DOHH2 (cell line): ENCODE data around the gene TIMM23.
"Not testable (repeated sequence)": the region's sequence is repeated elsewhere in the genome, so short reads cannot be mapped to it uniquely, and the experiment has no call there.

Source experiments
- H3F3A ChIP-seq: fragments of 200-600 bp; sonication (generic), shearing (Covaris generic); 2 replicates; pipeline ENCODE4 v1.6.0; 2016; ENCODE audit warnings: antibody characterized with exemption, mild to moderate bottlenecking; ENCODE audit not compliant: control insufficient read depth, insufficient read depth
- H3K27ac ChIP-seq: fragments of 200-600 bp; sonication (generic); 2 replicates; pipeline ENCODE4 v1.5.1; 2014; ENCODE audit warnings: low read depth, mild to moderate bottlenecking, low read length, moderate library complexity
- H3K27me3 ChIP-seq: fragments of 200-600 bp; sonication (generic); 2 replicates; pipeline ENCODE4 v1.6.1; 2014; ENCODE audit warnings: mild to moderate bottlenecking, low read length, mixed read lengths; ENCODE audit not compliant: control insufficient read depth
- H3K36me3 ChIP-seq: fragments of 200-600 bp; sonication (generic); 2 replicates; pipeline ENCODE4 v1.6.1; 2014; ENCODE audit warnings: mild to moderate bottlenecking, low read length, moderate library complexity, mixed read lengths; ENCODE audit not compliant: control insufficient read depth
- H3K4me1 ChIP-seq: fragments of 200-600 bp; sonication (generic); 2 replicates; pipeline ENCODE4 v1.6.1; 2014; ENCODE audit warnings: mild to moderate bottlenecking, low read length, mixed read lengths; ENCODE audit not compliant: control insufficient read depth
- H3K4me2 ChIP-seq: fragments of 200-600 bp; sonication (generic); 2 replicates; pipeline ENCODE4 v1.6.0; 2014; ENCODE audit warnings: mild to moderate bottlenecking, low read length, moderate library complexity
- H3K4me3 ChIP-seq: fragments of 200-600 bp; sonication (generic); 2 replicates; pipeline ENCODE4 v1.5.1; 2014; ENCODE audit warnings: mild to moderate bottlenecking, low read length, mixed read lengths
- H3K79me2 ChIP-seq: fragments of 200-600 bp; sonication (generic); 2 replicates; pipeline ENCODE4 v1.6.1; 2014; ENCODE audit warnings: mild to moderate bottlenecking, low read length, mixed read lengths; ENCODE audit not compliant: control insufficient read depth
- H3K9me2 ChIP-seq: fragments of 200-600 bp; sonication (generic); replicated peaks from 2 replicates; pipeline ENCODE4 v1.6.1; 2014; ENCODE audit warnings: mild to moderate bottlenecking, low read length, mixed read lengths; ENCODE audit not compliant: control insufficient read depth
- H3K9me3 ChIP-seq: fragments of 200-600 bp; sonication (generic); 2 replicates; pipeline ENCODE4 v1.6.1; 2014; ENCODE audit warnings: antibody characterized with exemption, low read length, mixed read lengths; ENCODE audit not compliant: control insufficient read depth, insufficient read depth
- H4K20me1 ChIP-seq: fragments of 200-600 bp; sonication (generic); 2 replicates; pipeline ENCODE4 v1.6.0; 2014; ENCODE audit warnings: low read depth, mild to moderate bottlenecking, antibody characterized with exemption, low read length, moderate library complexity; ENCODE audit not compliant: control insufficient read depth, insufficient read depth
- EZH2phosphoT487 ChIP-seq: fragments of 200-600 bp; sonication (generic); IDR thresholded peaks from 2 replicates; pipeline ENCODE4 v1.6.1; 2017; ENCODE audit warnings: borderline replicate concordance, mild to moderate bottlenecking, antibody characterized with exemption, low read length, moderate library complexity, mixed read lengths
- TF ChIP-seq, protein P1 (sequence below): fragments of 200-600 bp; sonication (generic); IDR thresholded peaks from one replicate; pipeline ENCODE4 v1.5.1; 2014; ENCODE audit warnings: antibody characterized with exemption, mild to moderate bottlenecking, low read depth, low read length; ENCODE audit not compliant: poor library complexity, severe bottlenecking

Gene TIMM23

DNA sequence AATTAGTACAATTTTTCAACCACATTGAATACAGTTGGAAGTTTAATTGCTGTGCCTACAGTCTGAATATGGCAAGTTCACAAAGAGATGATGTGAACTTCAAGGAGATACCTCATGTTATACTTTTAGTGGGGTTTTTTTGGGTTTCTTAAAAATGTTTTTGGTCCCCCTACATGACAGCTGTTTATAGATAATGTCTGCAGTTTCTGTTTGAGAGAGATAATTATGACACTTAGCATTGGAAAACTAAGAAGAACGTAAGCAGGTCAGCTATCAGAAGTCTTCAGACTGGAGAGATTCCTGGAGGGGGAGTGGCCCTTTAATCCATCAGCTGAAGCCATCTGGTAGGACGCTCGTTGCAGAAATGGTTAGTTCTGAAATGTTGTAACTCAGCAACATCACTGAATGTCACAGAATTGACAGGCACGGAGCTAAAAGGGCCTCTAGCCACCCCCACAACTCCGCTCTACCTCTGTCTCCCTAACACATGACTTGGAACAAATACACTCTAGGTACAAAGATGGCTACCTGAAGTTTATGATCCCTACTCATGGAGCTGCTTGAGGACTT, 29.0 kb downstream of the TIMM23 start:
- no peaks in the 10 kb centered on the region for H3K4me1 ChIP-seq
- no peak overlapping the region for H3K4me2 ChIP-seq
- H3K27ac ChIP-seq, result no peak overlapping the region
- peaks cover 3% of the 10 kb centered on the region for H3K79me2 ChIP-seq
- no peaks in the 10 kb centered on the region for H3K9me3 ChIP-seq
- TF ChIP-seq, protein P1, sequence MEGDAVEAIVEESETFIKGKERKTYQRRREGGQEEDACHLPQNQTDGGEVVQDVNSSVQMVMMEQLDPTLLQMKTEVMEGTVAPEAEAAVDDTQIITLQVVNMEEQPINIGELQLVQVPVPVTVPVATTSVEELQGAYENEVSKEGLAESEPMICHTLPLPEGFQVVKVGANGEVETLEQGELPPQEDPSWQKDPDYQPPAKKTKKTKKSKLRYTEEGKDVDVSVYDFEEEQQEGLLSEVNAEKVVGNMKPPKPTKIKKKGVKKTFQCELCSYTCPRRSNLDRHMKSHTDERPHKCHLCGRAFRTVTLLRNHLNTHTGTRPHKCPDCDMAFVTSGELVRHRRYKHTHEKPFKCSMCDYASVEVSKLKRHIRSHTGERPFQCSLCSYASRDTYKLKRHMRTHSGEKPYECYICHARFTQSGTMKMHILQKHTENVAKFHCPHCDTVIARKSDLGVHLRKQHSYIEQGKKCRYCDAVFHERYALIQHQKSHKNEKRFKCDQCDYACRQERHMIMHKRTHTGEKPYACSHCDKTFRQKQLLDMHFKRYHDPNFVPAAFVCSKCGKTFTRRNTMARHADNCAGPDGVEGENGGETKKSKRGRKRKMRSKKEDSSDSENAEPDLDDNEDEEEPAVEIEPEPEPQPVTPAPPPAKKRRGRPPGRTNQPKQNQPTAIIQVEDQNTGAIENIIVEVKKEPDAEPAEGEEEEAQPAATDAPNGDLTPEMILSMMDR, result no peak
- no peak for TF ChIP-seq EZH2phosphoT487
- H3K9me2 ChIP-seq, result no peaks in the 10 kb centered on the region
- H3K27me3 ChIP-seq, result no peaks in the 10 kb centered on the region
- no peak overlapping the region for H3K4me3 ChIP-seq
- no peaks in the 10 kb centered on the region for H4K20me1 ChIP-seq
- peaks cover 86% of the 10 kb centered on the region for H3K36me3 ChIP-seq
- peaks cover 16% of the 10 kb centered on the region; the same call in 1 of the 2 replicates for H3F3A ChIP-seq

DNA sequence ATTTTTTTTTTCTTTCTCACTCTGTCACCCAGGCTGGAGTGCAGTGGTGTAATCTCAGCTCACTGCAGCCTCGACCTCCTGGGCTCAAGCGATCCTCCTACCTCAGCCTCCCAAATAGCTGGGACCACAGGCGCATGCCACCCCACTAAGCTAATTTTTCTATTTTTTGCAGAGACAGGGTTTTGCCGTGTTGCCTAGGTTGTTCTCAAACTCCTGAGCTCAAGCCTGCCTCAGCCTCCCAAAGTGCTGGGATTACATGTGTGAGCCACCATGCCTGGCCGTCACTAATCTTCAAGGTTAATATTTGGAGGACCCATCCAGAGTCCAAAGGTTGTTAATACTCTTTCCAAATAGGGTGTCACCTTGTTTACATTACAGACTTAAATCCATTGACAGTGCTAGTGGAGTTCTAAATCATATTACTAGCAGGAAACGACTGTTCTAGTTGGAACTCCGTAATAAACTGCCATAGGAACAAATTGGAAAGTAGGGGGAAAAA, 29.9 kb downstream of the TIMM23 start:
- not testable (repeated sequence) for H3K27me3 ChIP-seq, H3K79me2 ChIP-seq, H3K4me3 ChIP-seq, H3K27ac ChIP-seq, H4K20me1 ChIP-seq, H3K4me1 ChIP-seq, H3K9me3 ChIP-seq, H3K4me2 ChIP-seq, H3K9me2 ChIP-seq
- H3F3A ChIP-seq, result peaks cover 24% of the 10 kb centered on the region; the same call in 1 of the 2 replicates
- peaks cover 93% of the 10 kb centered on the region for H3K36me3 ChIP-seq

DNA sequence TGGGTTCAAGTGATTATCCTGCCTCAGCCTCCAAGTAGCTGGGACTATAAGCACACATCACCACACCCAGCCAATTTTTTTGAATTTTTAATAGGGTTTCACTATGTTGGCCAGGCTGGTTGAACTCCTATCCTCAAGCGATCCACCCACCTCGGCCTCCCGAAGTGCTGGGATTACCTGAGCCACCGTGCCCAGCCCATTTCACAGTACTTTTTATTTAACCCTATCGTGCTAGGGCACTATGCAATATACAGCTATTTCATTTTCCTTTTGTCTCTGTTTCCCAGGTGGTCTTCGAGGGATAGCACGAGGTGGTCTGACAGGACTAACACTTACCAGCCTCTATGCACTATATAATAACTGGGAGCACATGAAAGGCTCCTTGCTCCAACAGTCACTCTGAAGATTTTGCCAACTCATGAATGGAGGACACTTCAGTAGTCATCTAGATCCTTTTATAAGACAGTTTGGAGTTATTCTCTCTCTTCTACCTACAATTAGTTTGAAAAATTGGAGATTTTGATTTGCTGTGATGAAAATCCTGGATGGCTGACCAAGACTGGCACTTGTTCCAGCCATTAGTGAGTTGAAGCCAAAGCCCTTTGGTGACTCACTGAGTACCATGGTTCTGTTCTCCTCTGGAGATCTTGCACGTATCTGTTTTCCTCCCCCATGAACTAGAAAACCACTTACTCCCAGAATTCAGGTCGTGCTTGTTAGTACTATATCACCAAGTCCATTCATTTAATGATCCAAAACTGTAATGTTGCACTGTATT, 30.8 kb downstream of the TIMM23 start:
- H3K36me3 ChIP-seq, result peaks cover 93% of the 10 kb centered on the region
- no peak overlapping the region for H3K4me3 ChIP-seq
- H3K27ac ChIP-seq, result no peak overlapping the region
- TF ChIP-seq, protein P1, result no peak
- no peak for TF ChIP-seq EZH2phosphoT487
- H3F3A ChIP-seq, result peaks cover 26% of the 10 kb centered on the region; the same call in 1 of the 2 replicates
- H3K9me3 ChIP-seq, result no peaks in the 10 kb centered on the region
- H3K27me3 ChIP-seq, result no peaks in the 10 kb centered on the region
- H3K79me2 ChIP-seq, result no peaks in the 10 kb centered on the region; the same call in 1 of the 2 replicates
- H3K4me1 ChIP-seq, result no peaks in the 10 kb centered on the region
- H3K9me2 ChIP-seq, result no peaks in the 10 kb centered on the region
- H4K20me1 ChIP-seq, result no peaks in the 10 kb centered on the region
- H3K4me2 ChIP-seq, result no peak overlapping the region

DNA sequence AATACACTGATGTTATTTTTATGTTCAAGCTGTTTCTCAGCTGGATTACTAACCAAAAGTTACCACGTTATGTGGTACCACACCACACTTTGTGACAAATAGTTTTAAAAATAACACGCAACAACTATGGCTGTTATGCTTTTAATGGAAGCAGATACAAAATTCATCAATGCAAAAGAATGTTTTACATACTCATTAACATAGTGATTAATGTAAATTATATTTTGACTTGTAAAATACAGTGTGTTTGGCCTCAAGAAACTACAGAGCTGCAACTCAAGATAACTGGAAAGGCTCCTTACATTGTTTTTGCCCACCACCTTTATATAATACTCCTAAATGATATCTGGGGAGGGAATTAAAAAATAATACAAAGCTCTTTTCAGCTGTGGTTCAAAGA, 32.7 kb downstream of the TIMM23 start:
- Histone ChIP-seq H3K36me3 (peaks cover 97% of the 10 kb centered on the region), H3K27ac (no peak overlapping the region)

More for the DNA sequence above, 32.7 kb downstream of the TIMM23 start:
- Histone ChIP-seq H3K4me3 (no peak overlapping the region), H4K20me1 (no peaks in the 10 kb centered on the region), H3K4me2 (no peak overlapping the region), H3F3A (peaks cover 33% of the 10 kb centered on the region), H3K4me1 (no peaks in the 10 kb centered on the region), H3K27me3 (no peaks in the 10 kb centered on the region), H3K9me3 (no peaks in the 10 kb centered on the region), H3K9me2 (no peaks in the 10 kb centered on the region), H3K79me2 (no peaks in the 10 kb centered on the region; the same call in 1 of the 2 replicates)
- no peak for TF ChIP-seq EZH2phosphoT487
- TF ChIP-seq, protein P1, result no peak
